HG03097 (cell line): Measurements from ENCODE around the gene POLR3E.

Experiments used
- ATAC-seq: cut with Tn5 transposase; IDR thresholded peaks from one replicate; pipeline ENCODE4 v1.9.1; 2021; ENCODE audit not compliant: unreplicated experiment, low FRiP score

Gene POLR3E

GRCh38 chr16:22314661-22315626 is 17.7 kb downstream of the POLR3E start:
- ATAC-seq = no peak

- ATAC-seq = no peak
These were observed 18.8 kb downstream of the POLR3E start for GRCh38 chr16:22315979-22316378.

- no peak for ATAC-seq
These were observed 19.2 kb downstream of the POLR3E start for GRCh38 chr16:22316411-22316811.

GRCh38 chr16:22317001-22317530 is 19.9 kb downstream of the POLR3E start:
- ATAC-seq = no peak

- no peak for ATAC-seq
These were observed 20.4 kb downstream of the POLR3E start for GRCh38 chr16:22317625-22318024.

GRCh38 chr16:22318690-22319358 is 21.6 kb downstream of the POLR3E start:
- no peak for ATAC-seq

GRCh38 chr16:22320572-22321339 is 23.5 kb downstream of the POLR3E start:
- no peak for ATAC-seq

- no peak for ATAC-seq
These were observed 24.3 kb downstream of the POLR3E start for GRCh38 chr16:22321340-22322001.

GRCh38 chr16:22322021-22322471 is 24.8 kb downstream of the POLR3E start:
- no peak for ATAC-seq

- no peak for ATAC-seq
These were observed 25.5 kb downstream of the POLR3E start for GRCh38 chr16:22322741-22323140.

GRCh38 chr16:22323173-22323958 is 26.2 kb downstream of the POLR3E start:
- ATAC-seq = no peak

- ATAC-seq = no peak
These were observed 27.0 kb downstream of the POLR3E start for GRCh38 chr16:22323959-22324786.

GRCh38 chr16:22324787-22325597 is 27.8 kb downstream of the POLR3E start:
- ATAC-seq = no peak

GRCh38 chr16:22325598-22326368 is 28.6 kb downstream of the POLR3E start:
- no peak for ATAC-seq

GRCh38 chr16:22326369-22326652 is 29.1 kb downstream of the POLR3E start:
- ATAC-seq = no peak

- ATAC-seq = no peak
These were observed 29.7 kb downstream of the POLR3E start for GRCh38 chr16:22326771-22327445.

- ATAC-seq = no peak
These were observed 30.2 kb downstream of the POLR3E start for GRCh38 chr16:22327446-22327775.
